Psoas muscle (tissue), 8 donors: ENCODE data around the gene SLC34A1. TPM values are rescaled to one million over a fixed set of nuclear protein-coding genes. Genes with fewer than 3 reads are reported as not detected.

Source experiments
- ATAC-seq, 4 donors: fragments of 200-7000 bp; cut with Tn5 transposase; one replicate each; pipeline ENCODE4 v1.9.1; 2020; ENCODE audit warnings: moderate library complexity in 3 of 4, mild to moderate bottlenecking in 2 of 4
- DNase-seq, 2 donors: peaks; one replicate each; pipeline ENCODE4 v3.0.0-alpha.2; 2020
- H3K27ac ChIP-seq: fragments of 200-600 bp; one replicate; pipeline ENCODE4 v1.8.0; 2022
- H3K27me3 ChIP-seq, 3 donors: fragments of 200-600 bp in 1 of 3; one replicate each; pipeline versions ENCODE4 v1.6.1 to v1.8.0; 2013 to 2022; ENCODE audit warnings: low read length in 2 of 3, mild to moderate bottlenecking in 2 of 3, moderate library complexity in 1 of 3; ENCODE audit not compliant: insufficient read depth in 3 of 3
- H3K36me3 ChIP-seq, 2 donors: fragments of 200-600 bp in 1 of 2; one replicate each; pipeline versions ENCODE4 v1.6.1 to v1.8.0; 2013 to 2022; ENCODE audit warnings: low read depth in 1 of 2, mild to moderate bottlenecking in 1 of 2, moderate library complexity in 1 of 2; ENCODE audit not compliant: insufficient read depth in 1 of 2
- H3K4me1 ChIP-seq: fragments of 200-600 bp; one replicate; pipeline ENCODE4 v1.8.0; 2022
- H3K4me3 ChIP-seq: fragments of 200-600 bp; one replicate; pipeline ENCODE4 v1.8.0; 2022; ENCODE audit warnings: mild to moderate bottlenecking
- H3K9me3 ChIP-seq: fragments of 200-600 bp; one replicate; pipeline ENCODE4 v1.8.0; 2022
- CTCF ChIP-seq: fragments of 200-600 bp; IDR thresholded peaks from one replicate; pipeline ENCODE4 v1.8.0; 2022; ENCODE audit warnings: antibody characterized with exemption
- WGBS, 3 donors: extraction: QIAGEN DNeasy Blood & Tissue Kit; methylation state at CpG; one replicate each; pipeline versions ENCODE4 v1.1.6 to v1.1.7; 2013; 5-methylcytosine and 5-hydroxymethylcytosine counted together
- intact Hi-C, 2 donors: fragments of 100-400 bp; cut with DNase I; formaldehyde crosslinking; loops; one replicate each; pipeline versions ENCODE4 v1.11.0 to v1.14.2; 2022
- polyA plus RNA-seq, 3 donors: library from polyadenylated mRNA; stranded (reverse); fragments of 200-250 nt; gene quantifications; one replicate each; pipeline ENCODE4 v1.2.3, GENCODE V29; 2013
- total RNA-seq, 4 donors: library from RNA; stranded (reverse); fragmentation: NEBNext Ultra II Directional in 2 of 4; extraction: Animal tissue kit (Norgen Biotek cat#: 25700) in 2 of 4; gene quantifications; one replicate each; pipeline versions ENCODE4 v1.2.1 to v1.2.4, GENCODE V29; 2021 to 2023
- donor health status: healthy with polysubstance abuse.
- donor health status: DM: no; HTN: no; CAD: no; lungs with moderate emphysema.
- donor health status: Bipolar disorder and iron deficiency.
- donor health status: healthy.
- donor health status: DM: yes; HTN: yes; CAD: no.
- donor health status: DM: no; HTN: no; CAD: no.
- donor health status: DM: no; HTN: no; CAD: no.
- donor health status: DM: yes; HTN: yes; CAD: no.

SLC34A1 gene
- total and polyA plus RNA-seq, 7 donors, result not detected

- DNase-seq (no peak), ATAC-seq (no peak)
- no peaks in the 10 kb centered on the region for H3K9me3 ChIP-seq
- H3K27ac ChIP-seq, result no peak overlapping the region
- WGBS, 3 donors, result 71 to 73% (median 73%) methylated on average over 3 of the region's 3 CpGs
- H3K4me3 ChIP-seq, result no peak overlapping the region
- TF ChIP-seq CTCF, result no peak
- H3K27me3 ChIP-seq, result no peaks in the 10 kb centered on the region
- peaks cover 0 to 5% of the 10 kb centered on the region in 2 donors for H3K36me3 ChIP-seq
- intact Hi-C loops, result loop anchor here in 1 of 2 donors (5.0 kb wide), 1 partner anchor 42 kb away; the partner anchor contains the start of gene MXD3
- H3K4me1 ChIP-seq, result peaks cover 24% of the 10 kb centered on the region
Observed at GRCh38 chr5:177354711-177355110, 29.5 kb upstream of the SLC34A1 start.

GRCh38 chr5:177355162-177355867 lies 28.9 kb upstream of the SLC34A1 start:
- no peak overlapping the region for H3K4me3 ChIP-seq
- H3K36me3 ChIP-seq, result no peaks in the 10 kb centered on the region
- no peaks in the 10 kb centered on the region for H3K27me3 ChIP-seq
- WGBS, 3 donors, result 75 to 90% (median 88%) methylated on average over 1 of the region's 1 CpG
- no peaks in the 10 kb centered on the region for H3K9me3 ChIP-seq
- no peak overlapping the region for H3K27ac ChIP-seq
- no peak for ATAC-seq
- TF ChIP-seq CTCF, result no peak
- H3K4me1 ChIP-seq, result peaks cover 18% of the 10 kb centered on the region
- intact Hi-C loops, result no loop called here
- DNase-seq, result no peak

- Histone ChIP-seq H3K27me3 (no peaks in the 10 kb centered on the region), H3K27ac (no peak overlapping the region), H3K9me3 (no peaks in the 10 kb centered on the region), H3K36me3 (no peaks in the 10 kb centered on the region), H3K4me1 (peaks cover 13% of the 10 kb centered on the region), H3K4me3 (no peak overlapping the region)
- intact Hi-C loops, result no loop called here
- DNase-seq (no peak), ATAC-seq (no peak)
- no peak for TF ChIP-seq CTCF
- WGBS, 3 donors, result 11 to 18% (median 17%) methylated on average over 1 of the region's 1 CpG
Observed at GRCh38 chr5:177355868-177356168, 28.4 kb upstream of the SLC34A1 start.

- no peak for ATAC-seq
- intact Hi-C loops, result no loop called here
Observed at GRCh38 chr5:177356746-177357145, 27.5 kb upstream of the SLC34A1 start.

More at GRCh38 chr5:177356746-177357145, 27.5 kb upstream of the SLC34A1 start:
- DNase-seq, result no peak
- 49 to 62% (median 62%) methylated on average over 3 of the region's 3 CpGs for WGBS, 3 donors
- TF ChIP-seq CTCF, result no peak
- Histone ChIP-seq H3K4me3 (no peak overlapping the region), H3K4me1 (peaks cover 13% of the 10 kb centered on the region), H3K9me3 (no peaks in the 10 kb centered on the region), H3K27me3 (no peaks in the 10 kb centered on the region), H3K36me3 (no peaks in the 10 kb centered on the region), H3K27ac (no peak overlapping the region)
